GM18519 (cell line): ENCODE data around the gene SF3A2.

Experiments
- ATAC-seq: cut with Tn5 transposase; IDR thresholded peaks from one replicate; pipeline ENCODE4 v1.9.1; 2021; ENCODE audit warnings: mild to moderate bottlenecking, moderate library complexity; ENCODE audit not compliant: unreplicated experiment, low FRiP score

SF3A2 gene

GRCh38 chr19:2287585-2288337 is 51.1 kb downstream of the SF3A2 start:
- no peak for ATAC-seq

- no peak for ATAC-seq
Measured at GRCh38 chr19:2288338-2288817, 51.8 kb downstream of the SF3A2 start.

- ATAC-seq: no peak
Measured at GRCh38 chr19:2288818-2289713, 52.4 kb downstream of the SF3A2 start.

GRCh38 chr19:2289714-2290435 is 53.3 kb downstream of the SF3A2 start:
- ATAC-seq: no peak

- ATAC-seq: no peak
Measured at GRCh38 chr19:2290441-2291184, 54.0 kb downstream of the SF3A2 start.

GRCh38 chr19:2291185-2291751 is 54.6 kb downstream of the SF3A2 start:
- ATAC-seq: no peak

- ATAC-seq: no peak
Measured at GRCh38 chr19:2294687-2295335, 58.2 kb downstream of the SF3A2 start.

- ATAC-seq: no peak
Measured at GRCh38 chr19:2296141-2296540, 59.5 kb downstream of the SF3A2 start.
